ENCODE data around the gene TRMT61A. TPM values are rescaled to one million over a fixed set of nuclear protein-coding genes. Genes with fewer than 3 reads are reported as not detected.

The TRMT61A gene
- total and polyA plus RNA-seq, 2 donors (not counting 3 experiments of a cell fraction or from before 2014, with no cell fraction given), result 6.8 to 10.6 TPM

DNA sequence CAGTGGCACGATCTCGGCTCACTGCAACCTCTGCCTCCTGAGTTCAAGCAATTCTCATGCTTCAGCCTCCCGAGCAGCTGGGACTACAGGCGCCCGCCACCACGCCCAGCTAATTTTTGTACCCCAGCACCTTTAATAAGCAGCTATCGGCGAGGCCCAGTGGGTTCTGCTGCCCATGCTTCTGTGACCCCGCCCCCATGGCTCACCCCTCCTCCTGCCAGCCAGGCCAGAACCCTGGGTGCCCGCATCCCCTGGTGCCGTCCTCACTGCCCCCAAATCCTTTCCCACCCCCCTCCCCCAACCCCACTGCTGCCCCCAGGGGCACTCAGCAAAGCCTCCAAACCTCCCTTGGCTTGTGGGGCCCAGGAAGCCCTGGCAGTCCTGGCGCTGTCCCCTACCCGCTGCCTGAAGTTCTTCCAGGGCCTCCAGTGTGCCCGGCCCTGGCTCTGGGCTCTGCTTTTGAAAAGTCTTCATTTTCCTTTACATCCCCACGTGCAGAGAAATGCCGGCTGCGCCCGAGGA lies 19.0 kb downstream of the TRMT61A start:
- no peak overlapping the region for H3K4me2 ChIP-seq (ENCODE audit: insufficient read depth, low read length)
- FAIRE-seq (no peak), DNase-seq (ENCODE audit: low read depth, low spot score) (no peak)
- no peak overlapping the region for H3K4me3 ChIP-seq (replicated peaks in 1 of 3; ENCODE audit: insufficient read depth in 1 of 3, low read depth in 1 of 3, low read length in 3 of 3)
- dilution Hi-C loops (cut with MboI; ENCODE audit: extremely low pct_ligation_motif_present, low sequenced_read_pairs) (no loop called here), intact Hi-C loops (cut with micrococcal nuclease) (no loop called here)
- no peaks in the 10 kb centered on the region for H3K4me1 ChIP-seq (ENCODE audit: control insufficient read depth, extremely low read depth, insufficient read depth, low read length)
- H3K27ac ChIP-seq (ENCODE audit: insufficient read depth, low read depth, low read length), result no peak overlapping the region
- CTCF ChIA-PET, result interaction anchor here (1.1 to 14.4 kb wide), 7 partner anchors 11 to 48 kb away, joined by 3 to 209 read pairs (median 9); partner anchors contain the start of gene CKB
- H2AFZ ChIP-seq (ENCODE audit: low read depth, low read length), result no peak overlapping the region
- BruUV-seq (replicated peaks), result no TSS peak
- no peaks in the 10 kb centered on the region for H3K9me1 ChIP-seq (replicated peaks; ENCODE audit: control insufficient read depth, extremely low read depth, insufficient read depth, low read length)
- H3K36me3 ChIP-seq (ENCODE audit: control insufficient read depth in 2 of 2, extremely low read depth in 1 of 2, insufficient read depth in 2 of 2, low read length in 2 of 2), result no peaks in the 10 kb centered on the region
- no peaks in the 10 kb centered on the region for H3K9me3 ChIP-seq (replicated peaks; ENCODE audit: control insufficient read depth, insufficient read depth, low read length)
- H3K27me3 ChIP-seq (ENCODE audit: control insufficient read depth in 2 of 2, insufficient read depth in 2 of 2, low read length in 2 of 2), result no peaks in the 10 kb centered on the region
- POLR2A ChIA-PET, result interaction anchor here (0.8 kb wide), 1 partner anchor 29 kb away, joined by 3 read pairs; no protein-coding TSS in a partner anchor
- no peaks in the 10 kb centered on the region for H4K20me1 ChIP-seq (replicated peaks; ENCODE audit: control insufficient read depth, extremely low read depth, insufficient read depth, low read length)
- H3K9ac ChIP-seq (replicated peaks; ENCODE audit: extremely low read depth, insufficient read depth, low read length), result no peak overlapping the region
- no peaks in the 10 kb centered on the region for H3K79me2 ChIP-seq (ENCODE audit: control insufficient read depth, insufficient read depth, low read length)
- TF ChIP-seq, protein P1, sequence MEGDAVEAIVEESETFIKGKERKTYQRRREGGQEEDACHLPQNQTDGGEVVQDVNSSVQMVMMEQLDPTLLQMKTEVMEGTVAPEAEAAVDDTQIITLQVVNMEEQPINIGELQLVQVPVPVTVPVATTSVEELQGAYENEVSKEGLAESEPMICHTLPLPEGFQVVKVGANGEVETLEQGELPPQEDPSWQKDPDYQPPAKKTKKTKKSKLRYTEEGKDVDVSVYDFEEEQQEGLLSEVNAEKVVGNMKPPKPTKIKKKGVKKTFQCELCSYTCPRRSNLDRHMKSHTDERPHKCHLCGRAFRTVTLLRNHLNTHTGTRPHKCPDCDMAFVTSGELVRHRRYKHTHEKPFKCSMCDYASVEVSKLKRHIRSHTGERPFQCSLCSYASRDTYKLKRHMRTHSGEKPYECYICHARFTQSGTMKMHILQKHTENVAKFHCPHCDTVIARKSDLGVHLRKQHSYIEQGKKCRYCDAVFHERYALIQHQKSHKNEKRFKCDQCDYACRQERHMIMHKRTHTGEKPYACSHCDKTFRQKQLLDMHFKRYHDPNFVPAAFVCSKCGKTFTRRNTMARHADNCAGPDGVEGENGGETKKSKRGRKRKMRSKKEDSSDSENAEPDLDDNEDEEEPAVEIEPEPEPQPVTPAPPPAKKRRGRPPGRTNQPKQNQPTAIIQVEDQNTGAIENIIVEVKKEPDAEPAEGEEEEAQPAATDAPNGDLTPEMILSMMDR (IDR thresholded peaks at IDR 0.05; ENCODE audit: extremely low read depth in 1 of 2, insufficient read depth in 1 of 2, low read depth in 1 of 2, low read length in 2 of 2), result no peak
- TF ChIP-seq FOS (IDR thresholded peaks at IDR 0.05; ENCODE audit: borderline replicate concordance, insufficient read depth, low read length), result no peak
- TF ChIP-seq JUN (IDR thresholded peaks at IDR 0.05; ENCODE audit: borderline replicate concordance, insufficient read depth, insufficient read length, low read depth), result no peak
- TF ChIP-seq POLR2AphosphoS5 (IDR thresholded peaks at IDR 0.05; ENCODE audit: insufficient read depth, low read depth, low read length), result no peak
- no peak for TF ChIP-seq POLR2A (IDR thresholded peaks at IDR 0.05; ENCODE audit: low read depth, low read length)
- no peak for TF ChIP-seq MYC (IDR thresholded peaks at IDR 0.05; ENCODE audit: low read depth, low read length)
- TF ChIP-seq GATA2 (IDR thresholded peaks at IDR 0.05; ENCODE audit: insufficient read depth, insufficient read length, low read depth, low read length), result no peak
- no peak for TF ChIP-seq MAX (IDR thresholded peaks at IDR 0.05; ENCODE audit: insufficient read depth, insufficient read length)
- TF ChIP-seq EZH2 (IDR thresholded peaks at IDR 0.05; ENCODE audit: borderline replicate concordance, low read depth, low read length, severe bottlenecking), result no peak
